Activated CD4-positive, alpha-beta T cell treated with anti-CD3 and anti-CD28 coated beads, Interleukin-2, amount 50 U/mL, for 24 hours (primary cell): ENCODE data around the gene TFF2.
A peak's percentile ranks its signal among the peaks of the same experiment; 100 is the strongest.

ENCODE experiments used
- DNase-seq, 2 donors: peaks; one replicate each; pipeline ENCODE4 v3.0.0-alpha.2; 2020; ENCODE audit warnings: low read depth in 1 of 2, low spot score in 1 of 2

The TFF2 gene

GRCh38 chr21:42321845-42322244 lies 28.9 kb downstream of the TFF2 start:
- no peak for DNase-seq

- no peak for DNase-seq
These were observed 29.6 kb downstream of the TFF2 start for GRCh38 chr21:42321231-42321630.

GRCh38 chr21:42320791-42321190 lies 30.0 kb downstream of the TFF2 start:
- DNase-seq: no peak

- no peak for DNase-seq
These were observed 30.8 kb downstream of the TFF2 start for GRCh38 chr21:42319851-42320572.

- no peak for DNase-seq
These were observed 31.4 kb downstream of the TFF2 start for GRCh38 chr21:42319376-42319775.

GRCh38 chr21:42317826-42318746 lies 32.7 kb downstream of the TFF2 start:
- DNase-seq: no peak

GRCh38 chr21:42317341-42317741 lies 33.5 kb downstream of the TFF2 start:
- DNase-seq: no peak

GRCh38 chr21:42316891-42317290 lies 33.9 kb downstream of the TFF2 start:
- DNase-seq: no peak

- no peak for DNase-seq
These were observed 35.4 kb downstream of the TFF2 start, which contains the start of gene TFF3 for GRCh38 chr21:42315296-42315891. Gene TFF3 (minus strand): TSS chr21:42315409. CDS start chr21:42315374, 35 bp downstream.

GRCh38 chr21:42314616-42315295 lies 36.0 kb downstream of the TFF2 start:
- no peak for DNase-seq

- DNase-seq: no peak
These were observed 37.3 kb downstream of the TFF2 start for GRCh38 chr21:42313501-42313969.

GRCh38 chr21:42312626-42313104 lies 38.1 kb downstream of the TFF2 start:
- no peak for DNase-seq

GRCh38 chr21:42311816-42312625 lies 38.8 kb downstream of the TFF2 start:
- DNase-seq: no peak

GRCh38 chr21:42311160-42311559 lies 39.6 kb downstream of the TFF2 start:
- DNase-seq: no peak

GRCh38 chr21:42310411-42311001 lies 40.3 kb downstream of the TFF2 start:
- DNase-seq: no peak

GRCh38 chr21:42309753-42310213 lies 41.0 kb downstream of the TFF2 start:
- DNase-seq: peak; percentile 48 to 50

- DNase-seq: no peak
These were observed 41.7 kb downstream of the TFF2 start for GRCh38 chr21:42308914-42309752.

GRCh38 chr21:42308161-42308913 lies 42.5 kb downstream of the TFF2 start:
- no peak for DNase-seq
